Stimulated activated CD4-positive, alpha-beta T cell treated with anti-CD3 and anti-CD28 coated beads, Interleukin-4, amount 100 ng/mL, for 24 hours (primary cell): ENCODE results near the gene BUB1.
A peak's percentile ranks its signal among the peaks of the same experiment; 100 is the strongest.
"Not testable (repeated sequence)": the region's sequence is repeated elsewhere in the genome, so short reads cannot be mapped to it uniquely, and the experiment has no call there.

Experiments
- DNase-seq: peaks from one replicate; pipeline ENCODE4 v3.0.0-alpha.2; 2020

The BUB1 gene

GRCh38 chr2:110690083-110690965 is 12.5 kb upstream of the BUB1 start:
- no peak for DNase-seq

- DNase-seq = no peak
Observed at GRCh38 chr2:110688594-110689091, 10.8 kb upstream of the BUB1 start.

- DNase-seq = not testable (repeated sequence)
Observed at GRCh38 chr2:110687775-110688484, 10.1 kb upstream of the BUB1 start.

GRCh38 chr2:110682872-110683271 is 5.0 kb upstream of the BUB1 start:
- DNase-seq = no peak

GRCh38 chr2:110682267-110682666 is 4.4 kb upstream of the BUB1 start:
- DNase-seq = no peak

- DNase-seq = no peak
Observed at GRCh38 chr2:110680709-110681108, 2.8 kb upstream of the BUB1 start.

- DNase-seq = no peak
Observed at GRCh38 chr2:110679865-110680264, 2.0 kb upstream of the BUB1 start.

GRCh38 chr2:110679337-110679707 is 1.5 kb upstream of the BUB1 start:
- no peak for DNase-seq

- peak; percentile 9 for DNase-seq
Observed at GRCh38 chr2:110678457-110679336, 834 bp upstream of the BUB1 start.

- no peak for DNase-seq
Observed at GRCh38 chr2:110677080-110677479, 783 bp downstream of the BUB1 start.

- no peak for DNase-seq
Observed at GRCh38 chr2:110675679-110676078, 2.2 kb downstream of the BUB1 start.

- DNase-seq = no peak
Observed at GRCh38 chr2:110674620-110675555, 3.0 kb downstream of the BUB1 start.

- DNase-seq = no peak
Observed at GRCh38 chr2:110673201-110673600, 4.7 kb downstream of the BUB1 start.

- no peak for DNase-seq
Observed at GRCh38 chr2:110670826-110671225, 7.0 kb downstream of the BUB1 start.

GRCh38 chr2:110669079-110669478 is 8.8 kb downstream of the BUB1 start:
- DNase-seq = no peak

GRCh38 chr2:110667071-110667470 is 10.8 kb downstream of the BUB1 start:
- no peak for DNase-seq

GRCh38 chr2:110664135-110664534 is 13.7 kb downstream of the BUB1 start:
- DNase-seq = no peak

- DNase-seq = no peak
Observed at GRCh38 chr2:110662560-110662959, 15.3 kb downstream of the BUB1 start.

GRCh38 chr2:110660558-110660957 is 17.3 kb downstream of the BUB1 start:
- DNase-seq = no peak

GRCh38 chr2:110659248-110659647 is 18.6 kb downstream of the BUB1 start:
- no peak for DNase-seq

- DNase-seq = no peak
Observed at GRCh38 chr2:110657724-110658305, 20.0 kb downstream of the BUB1 start.

GRCh38 chr2:110655701-110656100 is 22.2 kb downstream of the BUB1 start:
- DNase-seq = no peak
